COLO668 (cell line): ENCODE data around the gene DOCK4.
A peak's percentile ranks its signal among the peaks of the same experiment; 100 is the strongest.

ENCODE experiments used
- DNase-seq: peaks from one replicate; lab custom pipeline; 2025; ENCODE audit not compliant: unreplicated experiment; lab: John Stamatoyannopoulos, UW

DOCK4 gene

DNA sequence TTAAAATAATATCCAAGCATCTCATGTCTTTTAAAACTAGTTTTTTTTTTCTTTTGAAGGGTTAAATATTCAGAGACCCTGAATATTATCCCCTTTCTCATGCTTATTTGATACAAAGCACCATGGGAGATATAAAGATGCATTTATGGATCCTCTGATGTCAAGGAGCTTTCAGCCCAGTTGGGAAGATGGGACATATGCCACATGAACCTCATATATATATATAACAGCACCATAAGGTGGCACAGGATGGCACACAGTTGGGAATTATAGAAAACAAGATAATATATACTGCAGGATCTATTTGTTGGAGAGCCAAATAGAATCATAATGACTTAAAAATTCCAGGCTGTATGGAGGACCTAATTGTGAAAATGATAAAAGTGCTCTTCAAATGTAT lies 458.5 kb downstream of the DOCK4 start:
- DNase-seq = no peak

GRCh38 chr7:111746950-111747349 lies 459.2 kb downstream of the DOCK4 start:
- no peak for DNase-seq

DNA sequence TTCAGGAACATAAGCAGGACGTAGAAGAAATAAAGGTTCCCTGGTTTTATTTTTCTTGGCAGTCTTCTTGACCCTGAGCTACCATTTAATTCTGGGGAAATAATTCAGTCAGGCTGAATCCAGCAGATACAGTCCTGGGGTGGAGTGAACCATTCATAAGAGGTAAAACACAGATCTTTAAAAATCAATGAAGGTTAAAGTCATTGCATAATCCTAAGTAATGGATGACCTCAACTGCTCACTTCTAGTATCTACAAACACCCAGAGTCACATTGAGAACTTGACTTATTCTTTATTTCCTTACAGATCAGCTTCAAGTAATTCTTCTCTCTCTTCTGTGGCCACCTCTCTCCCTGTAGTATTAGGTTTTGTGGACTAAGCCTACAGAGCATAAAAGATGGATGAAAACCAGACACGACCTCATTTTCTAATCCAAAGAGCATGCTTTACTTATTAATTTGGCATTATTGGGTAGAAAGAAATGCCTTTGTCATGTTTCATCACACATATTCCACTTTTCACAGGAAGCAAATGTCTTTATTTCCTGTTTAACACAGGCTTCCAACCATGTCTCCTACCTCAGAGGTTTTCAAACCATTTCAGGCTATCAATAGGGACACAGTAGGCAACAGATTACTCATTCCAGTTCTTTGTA lies 461.6 kb downstream of the DOCK4 start:
- no peak for DNase-seq

GRCh38 chr7:111743244-111743847 lies 462.9 kb downstream of the DOCK4 start:
- no peak for DNase-seq

DNA sequence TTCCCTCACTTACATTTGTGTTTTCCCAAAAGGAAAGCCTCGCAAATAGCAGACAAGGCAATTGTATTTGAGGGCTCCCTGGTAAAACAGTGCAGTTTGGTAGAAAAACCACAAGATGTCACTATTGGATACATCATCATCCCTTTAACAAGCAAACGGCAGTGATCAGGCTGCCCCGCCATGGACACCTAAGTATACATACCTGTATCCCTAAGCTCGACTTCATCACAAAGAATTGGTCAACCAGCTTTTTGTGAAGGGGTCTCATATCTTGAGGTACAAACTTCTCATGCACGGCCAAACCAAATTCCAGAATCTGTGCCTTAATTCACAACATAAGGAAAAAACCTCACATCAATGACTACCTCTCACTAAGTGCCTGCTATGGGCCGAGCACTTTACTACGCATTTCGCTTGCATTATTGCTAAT lies 464.4 kb downstream of the DOCK4 start:
- peak; percentile 58 for DNase-seq

GRCh38 chr7:111740942-111741341 lies 465.3 kb downstream of the DOCK4 start:
- DNase-seq = no peak

DNA sequence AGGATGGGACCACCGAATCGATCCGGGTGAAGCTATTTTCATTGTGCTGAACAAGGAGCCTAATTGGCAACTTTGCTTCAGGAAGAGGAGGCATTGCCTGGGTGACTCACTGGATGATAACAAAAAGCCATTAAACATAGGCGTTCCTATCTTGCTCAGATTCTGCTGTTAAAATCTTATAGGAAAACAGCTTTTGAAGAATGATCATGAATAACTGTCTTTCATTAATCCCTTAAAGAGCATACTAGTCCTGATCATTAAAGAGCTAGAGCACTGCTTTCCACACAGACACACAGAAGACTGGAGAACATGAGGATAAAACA lies 469.7 kb downstream of the DOCK4 start:
- DNase-seq = no peak

- peak; percentile 56 for DNase-seq
Observed at GRCh38 chr7:111735661-111736551, 470.3 kb downstream of the DOCK4 start.

DNA sequence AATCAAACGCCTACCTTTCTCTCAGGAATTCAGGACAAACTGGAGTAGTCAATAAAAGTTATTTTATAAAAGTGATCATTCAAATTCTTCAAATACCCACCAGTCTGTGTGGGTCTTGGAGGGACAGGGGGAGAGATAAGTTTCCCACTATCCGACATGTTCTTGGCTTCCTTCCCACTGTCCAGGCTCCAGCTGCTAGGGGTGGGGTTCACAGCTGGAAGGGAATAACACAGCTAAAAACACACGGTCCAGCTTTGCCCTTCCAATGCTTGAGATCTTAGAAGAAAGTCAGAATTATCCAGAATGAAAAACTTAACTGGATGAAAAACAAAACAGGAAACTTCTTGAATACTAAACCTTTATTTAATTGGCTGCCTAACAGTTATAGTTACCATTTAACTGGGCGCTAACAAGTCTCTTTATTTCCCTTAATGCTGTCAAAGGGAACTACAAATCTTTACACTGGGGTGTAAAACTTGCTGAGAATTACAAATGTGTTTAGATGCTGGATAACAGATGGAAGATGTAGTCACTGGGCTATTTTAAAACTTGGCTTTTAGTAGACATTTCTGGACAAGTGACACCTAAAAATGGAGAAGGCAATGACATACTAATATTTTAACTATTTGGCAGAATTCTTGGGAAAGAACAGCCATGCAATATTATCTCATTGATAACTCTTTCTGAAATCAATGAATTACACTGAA lies 471.1 kb downstream of the DOCK4 start:
- DNase-seq = no peak

- DNase-seq = no peak
Observed at GRCh38 chr7:111732923-111733322, 473.3 kb downstream of the DOCK4 start.

- DNase-seq = no peak
Observed at GRCh38 chr7:111730476-111731300, 475.5 kb downstream of the DOCK4 start.

DNA sequence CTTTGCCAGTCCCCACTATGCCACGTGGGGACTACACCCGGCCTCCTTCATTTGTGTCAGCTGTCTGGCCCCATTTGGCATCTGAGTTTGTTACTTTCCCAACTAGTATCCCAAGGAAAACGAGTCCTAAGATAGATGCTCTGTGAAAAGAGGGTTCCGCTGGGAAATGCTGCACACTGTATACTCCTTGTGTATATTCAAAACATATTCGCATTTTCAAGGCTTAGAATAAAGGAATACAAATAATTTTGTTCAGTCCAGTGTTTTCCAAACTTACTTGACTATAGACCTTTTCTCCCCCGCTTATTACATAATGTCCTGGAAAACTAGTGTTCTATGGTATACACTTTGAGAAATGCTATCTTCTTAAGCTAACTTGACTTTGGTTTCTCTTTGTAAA lies 476.1 kb downstream of the DOCK4 start:
- DNase-seq = no peak

GRCh38 chr7:111729483-111729882 lies 476.7 kb downstream of the DOCK4 start:
- no peak for DNase-seq

DNA sequence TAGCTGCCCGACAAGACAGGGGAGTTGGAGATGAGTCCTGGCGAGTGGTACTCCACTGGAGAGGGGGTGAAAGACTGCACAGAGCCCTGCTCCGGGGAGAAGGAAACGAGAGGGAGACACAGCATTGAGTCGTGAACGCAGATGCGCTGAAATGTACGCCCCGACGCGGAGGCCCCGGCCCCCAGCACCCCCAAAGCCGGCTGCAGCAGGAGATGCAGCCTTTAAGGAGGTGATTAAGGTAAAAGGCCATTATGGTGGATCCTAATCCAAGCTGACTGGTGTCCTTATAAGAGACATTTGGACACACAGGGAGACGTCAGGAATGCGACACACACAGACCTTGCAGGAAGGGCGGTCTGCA lies 477.6 kb downstream of the DOCK4 start:
- no peak for DNase-seq

DNA sequence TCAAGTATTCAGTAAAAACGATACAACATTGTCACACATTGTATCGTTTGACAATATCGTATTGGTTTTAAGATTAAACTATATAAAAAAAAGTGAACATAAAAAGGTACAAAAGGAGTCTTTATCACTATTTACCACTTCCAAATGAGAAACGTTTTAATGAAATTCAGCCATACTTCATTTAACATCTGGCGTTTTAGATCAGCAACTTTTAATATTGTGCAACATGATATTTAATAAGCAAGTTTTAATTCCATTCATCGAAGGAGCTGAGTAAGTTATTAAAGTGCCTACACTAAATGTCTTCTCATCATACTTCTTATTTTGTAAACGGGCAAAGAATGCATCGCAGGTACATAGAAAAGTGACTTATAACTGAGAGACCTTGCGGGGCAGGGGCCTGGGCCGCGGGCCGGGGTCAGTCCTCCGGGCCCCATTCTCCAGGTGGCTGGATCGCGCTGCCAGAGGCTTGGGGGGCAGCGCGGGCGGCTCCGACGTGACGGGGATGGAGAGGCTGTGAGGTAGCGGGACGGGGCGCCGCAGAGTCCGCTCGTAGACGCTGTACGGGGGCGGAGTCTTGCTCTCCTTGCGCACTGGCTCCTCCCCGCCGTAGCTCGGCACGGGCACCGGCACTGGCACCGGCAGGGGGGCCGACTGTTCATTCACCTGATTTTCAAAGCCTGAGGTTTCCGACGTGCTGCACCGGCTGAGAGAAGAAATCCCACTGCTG lies 478.1 kb downstream of the DOCK4 start:
- DNase-seq = no peak

GRCh38 chr7:111718886-111719285 lies 487.3 kb downstream of the DOCK4 start:
- no peak for DNase-seq

DNA sequence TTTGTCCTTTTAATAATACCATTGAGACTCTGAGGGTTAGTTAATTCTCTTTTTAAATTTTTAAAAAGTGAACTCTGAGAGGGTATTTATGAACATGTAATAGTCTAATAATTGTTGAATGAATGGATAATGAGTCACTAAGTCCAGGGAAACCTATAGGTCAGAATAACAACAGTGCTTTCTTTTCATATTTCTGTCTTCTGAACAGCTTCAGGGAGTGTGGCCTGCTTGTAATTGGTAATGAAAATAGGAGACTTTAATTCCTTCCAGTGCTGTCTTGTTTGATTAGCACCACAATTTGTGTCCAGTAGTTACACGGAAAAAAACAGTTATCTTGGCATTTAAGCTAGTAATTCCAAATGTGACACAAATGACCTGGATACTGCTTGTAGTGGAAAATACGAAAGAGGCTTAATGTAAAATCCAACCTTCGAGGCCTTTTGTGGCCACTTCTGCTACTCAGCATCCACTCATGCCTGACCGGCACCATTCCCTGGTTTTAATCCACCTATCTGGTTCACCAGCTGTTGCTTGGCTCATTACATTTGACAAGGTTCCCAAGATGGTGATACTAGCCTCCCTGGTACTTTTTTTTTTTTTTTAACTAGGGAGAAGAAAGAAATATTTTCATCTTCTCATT lies 494.7 kb downstream of the DOCK4 start:
- no peak for DNase-seq

- no peak for DNase-seq
Observed at GRCh38 chr7:111710839-111711380, 495.3 kb downstream of the DOCK4 start.

DNA sequence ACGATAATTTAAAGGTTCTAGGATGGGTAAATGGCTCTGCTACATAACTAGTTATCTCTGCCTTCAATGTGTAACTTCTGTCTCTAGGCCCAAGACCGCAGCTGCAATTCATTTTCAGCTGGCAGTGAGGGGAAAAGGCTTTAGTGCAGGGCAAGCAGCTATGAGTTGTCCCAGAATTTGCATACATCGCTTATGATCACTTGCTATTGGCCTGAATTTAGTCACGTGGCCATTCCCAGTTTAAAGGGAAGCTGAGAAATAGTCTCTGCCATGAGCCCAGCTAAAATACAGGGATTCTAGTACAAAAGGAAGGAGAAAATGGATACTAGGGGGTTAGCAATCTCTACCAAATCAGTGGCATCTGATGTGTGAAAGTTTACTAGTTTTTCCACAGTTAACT lies 498.1 kb downstream of the DOCK4 start:
- no peak for DNase-seq
